ENCODE data around the gene POLG.

DNA sequence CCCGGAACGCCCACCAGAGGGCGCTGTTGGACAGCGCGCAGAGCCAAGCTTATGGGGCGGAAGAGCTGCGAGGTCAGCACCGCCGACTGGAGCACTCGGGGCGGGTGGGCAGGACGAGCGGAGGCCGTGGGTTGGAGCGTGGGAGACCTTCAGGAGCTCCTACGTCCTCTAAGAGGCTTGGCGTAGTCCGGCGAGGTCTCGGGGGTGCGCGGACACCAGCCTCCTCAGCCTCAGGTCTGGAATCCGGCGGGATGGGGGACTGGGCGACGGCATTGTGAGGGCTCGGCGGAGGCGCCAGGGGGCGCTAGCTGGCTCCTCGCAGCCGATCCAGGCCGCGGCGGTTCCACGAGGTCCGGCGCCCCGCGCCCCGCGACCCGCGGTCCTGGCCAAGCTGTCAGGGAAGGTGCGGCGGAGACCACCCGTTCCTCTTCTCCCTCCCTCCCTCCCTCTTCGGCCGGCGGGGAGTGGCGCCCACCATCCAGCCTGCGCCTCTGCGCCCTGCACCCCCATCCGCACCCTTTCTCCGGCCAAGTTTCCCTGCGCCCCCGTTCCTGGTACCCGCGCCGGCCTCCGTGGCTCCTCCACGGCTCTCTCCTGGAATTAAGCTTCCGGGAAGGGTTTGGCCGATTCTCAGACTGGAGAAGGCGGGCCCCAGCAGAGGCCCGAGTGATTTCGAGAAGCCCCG, 24.3 kb upstream of the POLG start:
- TF ChIP-seq, protein P1, sequence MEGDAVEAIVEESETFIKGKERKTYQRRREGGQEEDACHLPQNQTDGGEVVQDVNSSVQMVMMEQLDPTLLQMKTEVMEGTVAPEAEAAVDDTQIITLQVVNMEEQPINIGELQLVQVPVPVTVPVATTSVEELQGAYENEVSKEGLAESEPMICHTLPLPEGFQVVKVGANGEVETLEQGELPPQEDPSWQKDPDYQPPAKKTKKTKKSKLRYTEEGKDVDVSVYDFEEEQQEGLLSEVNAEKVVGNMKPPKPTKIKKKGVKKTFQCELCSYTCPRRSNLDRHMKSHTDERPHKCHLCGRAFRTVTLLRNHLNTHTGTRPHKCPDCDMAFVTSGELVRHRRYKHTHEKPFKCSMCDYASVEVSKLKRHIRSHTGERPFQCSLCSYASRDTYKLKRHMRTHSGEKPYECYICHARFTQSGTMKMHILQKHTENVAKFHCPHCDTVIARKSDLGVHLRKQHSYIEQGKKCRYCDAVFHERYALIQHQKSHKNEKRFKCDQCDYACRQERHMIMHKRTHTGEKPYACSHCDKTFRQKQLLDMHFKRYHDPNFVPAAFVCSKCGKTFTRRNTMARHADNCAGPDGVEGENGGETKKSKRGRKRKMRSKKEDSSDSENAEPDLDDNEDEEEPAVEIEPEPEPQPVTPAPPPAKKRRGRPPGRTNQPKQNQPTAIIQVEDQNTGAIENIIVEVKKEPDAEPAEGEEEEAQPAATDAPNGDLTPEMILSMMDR (IDR thresholded peaks at IDR 0.05): peak; percentile 96 to 100 (median 98)
- TF ChIP-seq POLR2A (IDR thresholded peaks at IDR 0.05): no peak
